Fibroblast of villous mesenchyme (primary cell): ENCODE measurements around the gene IRS1. TPM values are rescaled to one million over a fixed set of nuclear protein-coding genes. Genes with fewer than 3 reads are reported as not detected.

Experiments
- DNase-seq: peaks from one replicate; pipeline ENCODE4 v3.0.0-alpha.2; 2010; ENCODE audit warnings: low read depth
- H3K4me3 ChIP-seq: 2 replicates; pipeline ENCODE4 v1.5.1; 2011; ENCODE audit warnings: low read depth, mild to moderate bottlenecking, low read length
- CTCF ChIP-seq: IDR thresholded peaks from 2 replicates; pipeline ENCODE4 v1.5.1; 2012; ENCODE audit warnings: low read depth, mild to moderate bottlenecking, low read length; ENCODE audit not compliant: insufficient read depth
- total RNA-seq: library from RNA; depleted of rRNA; stranded (reverse); fragments of >200 nt; gene quantifications from 2 replicates; pipeline ENCODE4 v1.2.3, GENCODE V29; 2012

Gene IRS1
- total RNA-seq, 1 donor: 33.2 TPM

- TF ChIP-seq CTCF: no peak
- DNase-seq: no peak
Observed at GRCh38 chr2:226694586-226695284, 104.9 kb downstream of the IRS1 start.

GRCh38 chr2:226694149-226694548 is 105.5 kb downstream of the IRS1 start:
- TF ChIP-seq CTCF: no peak
- H3K4me3 ChIP-seq: no peak overlapping the region
- no peak for DNase-seq

More at GRCh38 chr2:226694586-226695284, 104.9 kb downstream of the IRS1 start:
- H3K4me3 ChIP-seq: no peak overlapping the region

GRCh38 chr2:226693521-226693920 is 106.1 kb downstream of the IRS1 start:
- no peak for TF ChIP-seq CTCF
- no peak overlapping the region for H3K4me3 ChIP-seq
- DNase-seq: peak; percentile 83

GRCh38 chr2:226692521-226693126 is 107.0 kb downstream of the IRS1 start:
- no peak for TF ChIP-seq CTCF
- DNase-seq: no peak
- no peak overlapping the region for H3K4me3 ChIP-seq

GRCh38 chr2:226691255-226691654 is 108.4 kb downstream of the IRS1 start:
- no peak for TF ChIP-seq CTCF
- H3K4me3 ChIP-seq: no peak overlapping the region
- no peak for DNase-seq

GRCh38 chr2:226690461-226691024 is 109.1 kb downstream of the IRS1 start:
- DNase-seq: no peak
- no peak overlapping the region for H3K4me3 ChIP-seq
- no peak for TF ChIP-seq CTCF
